Liver (tissue), 9 donors: ENCODE data around the gene SHQ1. TPM values are rescaled to one million over a fixed set of nuclear protein-coding genes. Genes with fewer than 3 reads are reported as not detected.

ENCODE experiments used
- DNase-seq: peaks from one replicate; pipeline ENCODE4 v3.0.0-alpha.2; 2017; ENCODE audit warnings: low spot score
- H3K27ac ChIP-seq, 2 donors: one replicate each; pipeline ENCODE4 v1.7.0; 2013; ENCODE audit warnings: inconsistent platforms in 2 of 2, low read length in 2 of 2, control low read depth in 1 of 2, low read depth in 1 of 2, mild to moderate bottlenecking in 1 of 2
- H3K27me3 ChIP-seq, 4 donors: one replicate each; pipeline versions ENCODE4 v1.6.1 to v1.7.0; 2013; ENCODE audit warnings: low read length in 3 of 4, inconsistent platforms in 1 of 4, mild to moderate bottlenecking in 1 of 4, moderate library complexity in 1 of 4; ENCODE audit not compliant: control insufficient read depth in 4 of 4, insufficient read depth in 4 of 4
- H3K36me3 ChIP-seq, 4 donors: one replicate each; pipeline versions ENCODE4 v1.6.1 to v1.7.0; 2013; ENCODE audit warnings: low read length in 3 of 4, mild to moderate bottlenecking in 3 of 4, low read depth in 1 of 4, moderate library complexity in 1 of 4; ENCODE audit not compliant: control insufficient read depth in 4 of 4, insufficient read depth in 3 of 4
- H3K4me1 ChIP-seq, 4 donors: one replicate each; pipeline versions ENCODE4 v1.6.1 to v1.7.0; 2013; ENCODE audit warnings: low read length in 3 of 4, mild to moderate bottlenecking in 3 of 4, moderate library complexity in 1 of 4; ENCODE audit not compliant: control insufficient read depth in 4 of 4, insufficient read depth in 4 of 4
- H3K4me3 ChIP-seq, 3 donors: one replicate each; pipeline versions ENCODE4 v1.6.1 to v1.7.0; 2013; ENCODE audit warnings: low read length in 3 of 3, control low read depth in 1 of 3, low read depth in 1 of 3, mild to moderate bottlenecking in 1 of 3
- H3K9ac ChIP-seq, 2 donors: one replicate each; pipeline ENCODE4 v1.7.0; 2013; ENCODE audit warnings: low read length in 2 of 2, mild to moderate bottlenecking in 2 of 2, moderate library complexity in 2 of 2, control low read depth in 1 of 2, low read depth in 1 of 2
- H3K9me3 ChIP-seq, 4 donors: one replicate each; pipeline versions ENCODE4 v1.6.1 to v1.7.0; 2013; ENCODE audit warnings: low read length in 3 of 4; ENCODE audit not compliant: control insufficient read depth in 4 of 4
- EGR1 ChIP-seq, 2 donors: IDR thresholded peaks; 2 replicates each; pipeline ENCODE4 v1.6.1; 2016 to 2018; ENCODE audit warnings: antibody characterized with exemption in 2 of 2, low read depth in 2 of 2
- FOXA1 ChIP-seq: IDR thresholded peaks from 2 replicates; pipeline ENCODE4 v1.6.1; 2016; ENCODE audit warnings: antibody characterized with exemption
- FOXA2 ChIP-seq: IDR thresholded peaks from 2 replicates; pipeline ENCODE4 v1.6.1; 2016; ENCODE audit warnings: antibody characterized with exemption
- GABPA ChIP-seq, 2 donors: IDR thresholded peaks in 1 of 2; conservative IDR thresholded peaks in 1 of 2; 2 replicates each; pipeline ENCODE4 v1.6.1; 2016; ENCODE audit warnings: antibody characterized with exemption in 2 of 2, mild to moderate bottlenecking in 1 of 2, moderate library complexity in 1 of 2
- HNF4A ChIP-seq, 2 donors: conservative IDR thresholded peaks; 2 replicates each; pipeline ENCODE4 v1.6.1; 2016; ENCODE audit warnings: antibody characterized with exemption in 2 of 2, mild to moderate bottlenecking in 2 of 2
- HNF4G ChIP-seq: IDR thresholded peaks from 2 replicates; pipeline ENCODE4 v1.6.1; 2016; ENCODE audit warnings: antibody characterized with exemption
- JUND ChIP-seq, 2 donors: IDR thresholded peaks; 2 replicates each; pipeline ENCODE4 v1.6.1; 2016; ENCODE audit warnings: antibody characterized with exemption in 2 of 2
- NR2F2 ChIP-seq: IDR thresholded peaks from 2 replicates; pipeline ENCODE4 v1.6.1; 2016; ENCODE audit warnings: antibody characterized with exemption
- RAD21 ChIP-seq, 2 donors: IDR thresholded peaks; 2 replicates each; pipeline ENCODE4 v1.6.1; 2016; ENCODE audit warnings: antibody characterized with exemption in 2 of 2, mild to moderate bottlenecking in 2 of 2
- RXRA ChIP-seq, 2 donors: IDR thresholded peaks; 2 replicates each; pipeline ENCODE4 v1.6.1; 2017 to 2018; ENCODE audit warnings: antibody characterized with exemption in 2 of 2, mild to moderate bottlenecking in 1 of 2
- TAF1 ChIP-seq: conservative IDR thresholded peaks from 2 replicates; pipeline ENCODE4 v1.6.1; 2016; ENCODE audit warnings: antibody characterized with exemption, mild to moderate bottlenecking
- YY1 ChIP-seq: IDR thresholded peaks from 2 replicates; pipeline ENCODE4 v1.6.1; 2016; ENCODE audit warnings: antibody characterized with exemption, mild to moderate bottlenecking
- polyA plus RNA-seq, 2 donors: library from polyadenylated mRNA; stranded (reverse) in 1 of 2; unstranded in 1 of 2; fragments of 200-250 nt in 1 of 2; fragments of >200 nt in 1 of 2; fragmentation: Nextera tagmentation in 1 of 2; extraction: Ambion mirVana in 1 of 2; gene quantifications; one replicate each; pipeline versions ENCODE4 v1.2.1 to v1.2.3, GENCODE V29; 2013 to 2015
- total RNA-seq, 2 donors: library from RNA; depleted of rRNA; stranded (reverse); fragments of >200 nt; gene quantifications; one replicate each; pipeline ENCODE4 v1.2.3, GENCODE V29; 2014
- TF ChIP-seq, protein P1 (sequence below): fragments of 150-350 bp; IDR thresholded peaks from 2 replicates; pipeline ENCODE4 v1.5.1; 2017; ENCODE audit warnings: improper control_type of control experiment, low read depth, low read length; ENCODE audit not compliant: missing input control
- TF ChIP-seq, protein P2 (sequence below): IDR thresholded peaks from 2 replicates; pipeline ENCODE4 v1.6.1; 2016; ENCODE audit warnings: antibody characterized with exemption
- TF ChIP-seq, protein P3 (sequence below): IDR thresholded peaks from 2 replicates; pipeline ENCODE4 v1.6.1; 2016; ENCODE audit warnings: antibody characterized with exemption, mild to moderate bottlenecking
- TF ChIP-seq, protein P4 (sequence below): IDR thresholded peaks from 2 replicates; pipeline ENCODE4 v1.6.1; 2016; ENCODE audit warnings: antibody characterized with exemption
- TF ChIP-seq, protein P5 (sequence below): IDR thresholded peaks from 2 replicates; pipeline ENCODE4 v1.6.1; 2016; ENCODE audit warnings: antibody characterized with exemption
- donor health status: healthy.
- donor health status: healthy.
- donor health status: healthy.
- donor health status: healthy.
- donor health status: healthy.

The SHQ1 gene
- total and polyA plus RNA-seq, 4 donors, result 4.3 to 9.6 (median 6.1) TPM

DNA sequence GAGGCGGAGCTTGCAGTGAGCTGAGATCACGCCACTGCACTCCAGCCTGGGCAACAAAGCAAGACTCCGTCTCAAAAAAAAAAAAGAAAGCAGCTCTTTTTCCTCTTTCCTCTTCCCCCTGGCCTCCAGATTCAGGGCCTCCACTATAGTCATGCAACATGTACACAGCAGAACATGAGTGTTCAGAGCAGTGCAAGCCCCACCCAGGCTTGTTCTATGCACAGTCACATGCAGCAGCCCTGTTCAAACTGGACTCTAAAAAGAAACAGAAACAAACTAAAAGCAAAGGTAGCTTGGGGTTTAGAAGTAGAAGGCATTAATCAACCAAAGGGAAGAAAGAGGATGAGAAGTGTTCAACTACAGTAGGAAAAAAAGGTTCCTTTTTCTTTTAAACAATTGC lies 11.8 kb downstream of the SHQ1 start (continued):
- TF ChIP-seq, protein P1, sequence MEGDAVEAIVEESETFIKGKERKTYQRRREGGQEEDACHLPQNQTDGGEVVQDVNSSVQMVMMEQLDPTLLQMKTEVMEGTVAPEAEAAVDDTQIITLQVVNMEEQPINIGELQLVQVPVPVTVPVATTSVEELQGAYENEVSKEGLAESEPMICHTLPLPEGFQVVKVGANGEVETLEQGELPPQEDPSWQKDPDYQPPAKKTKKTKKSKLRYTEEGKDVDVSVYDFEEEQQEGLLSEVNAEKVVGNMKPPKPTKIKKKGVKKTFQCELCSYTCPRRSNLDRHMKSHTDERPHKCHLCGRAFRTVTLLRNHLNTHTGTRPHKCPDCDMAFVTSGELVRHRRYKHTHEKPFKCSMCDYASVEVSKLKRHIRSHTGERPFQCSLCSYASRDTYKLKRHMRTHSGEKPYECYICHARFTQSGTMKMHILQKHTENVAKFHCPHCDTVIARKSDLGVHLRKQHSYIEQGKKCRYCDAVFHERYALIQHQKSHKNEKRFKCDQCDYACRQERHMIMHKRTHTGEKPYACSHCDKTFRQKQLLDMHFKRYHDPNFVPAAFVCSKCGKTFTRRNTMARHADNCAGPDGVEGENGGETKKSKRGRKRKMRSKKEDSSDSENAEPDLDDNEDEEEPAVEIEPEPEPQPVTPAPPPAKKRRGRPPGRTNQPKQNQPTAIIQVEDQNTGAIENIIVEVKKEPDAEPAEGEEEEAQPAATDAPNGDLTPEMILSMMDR, result no peak

DNA sequence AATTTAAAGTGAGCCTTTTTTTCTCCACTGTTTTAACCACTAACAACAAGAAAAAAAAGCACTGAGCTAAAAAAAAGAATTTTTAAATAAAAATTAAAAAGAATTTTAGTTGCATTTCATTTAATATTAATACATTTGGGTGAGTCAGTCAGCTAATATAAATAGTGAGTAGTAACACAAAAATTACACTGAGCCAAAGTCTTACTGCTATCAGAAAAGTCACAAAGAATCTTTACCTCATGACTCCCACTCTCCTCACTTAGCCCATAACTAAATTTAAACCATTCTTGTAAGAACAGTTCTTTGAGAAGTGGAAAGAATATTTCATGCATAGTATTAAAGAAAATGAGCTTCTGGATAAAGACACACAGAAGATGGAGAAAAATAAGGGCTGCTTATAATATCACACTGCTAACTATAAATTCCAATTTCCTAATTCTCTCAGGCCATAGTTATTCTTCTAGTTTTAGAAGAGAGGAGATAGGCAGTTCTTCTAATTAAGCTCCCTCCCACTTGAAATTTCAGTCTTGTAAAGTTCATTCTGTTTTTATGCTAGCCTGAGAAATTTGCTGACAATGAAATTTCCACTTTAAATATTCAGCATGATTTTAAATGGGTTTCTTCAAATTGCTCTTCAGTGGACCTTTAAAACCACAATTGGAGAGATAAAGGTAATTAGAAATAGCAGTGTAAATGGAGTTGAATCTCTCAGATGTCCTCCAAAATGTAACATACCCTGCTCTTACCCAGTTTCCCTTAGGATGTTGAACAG lies 17.6 kb downstream of the SHQ1 start:
- Histone ChIP-seq H3K27ac (no peak overlapping the region), H3K9ac (no peak overlapping the region), H3K4me3 (no peak overlapping the region), H3K27me3 (no peaks in the 10 kb centered on the region), H3K36me3 (peaks cover 0 to 5% (median 1%) of the 10 kb centered on the region in 4 donors), H3K4me1 (no peaks in the 10 kb centered on the region), H3K9me3 (no peaks in the 10 kb centered on the region)
- DNase-seq, result no peak
- TF ChIP-seq JUND (IDR thresholded peaks at IDR 0.05) (no peak), EGR1 (IDR thresholded peaks at IDR 0.05; ENCODE audit: low read depth in 2 of 2) (no peak), GABPA (IDR thresholded peaks at IDR 0.05 in 1 of 2, conservative IDR thresholded peaks at IDR 0.05 in 1 of 2) (no peak), HNF4A (conservative IDR thresholded peaks at IDR 0.05) (no peak), YY1 (no peak), NR2F2 (no peak), TAF1 (no peak), RAD21 (IDR thresholded peaks at IDR 0.05) (no peak), HNF4G (no peak), FOXA1 (no peak), RXRA (IDR thresholded peaks at IDR 0.05) (no peak), FOXA2 (no peak)
- TF ChIP-seq, protein P2, sequence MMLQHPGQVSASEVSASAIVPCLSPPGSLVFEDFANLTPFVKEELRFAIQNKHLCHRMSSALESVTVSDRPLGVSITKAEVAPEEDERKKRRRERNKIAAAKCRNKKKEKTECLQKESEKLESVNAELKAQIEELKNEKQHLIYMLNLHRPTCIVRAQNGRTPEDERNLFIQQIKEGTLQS, result no peak
- TF ChIP-seq, protein P3, sequence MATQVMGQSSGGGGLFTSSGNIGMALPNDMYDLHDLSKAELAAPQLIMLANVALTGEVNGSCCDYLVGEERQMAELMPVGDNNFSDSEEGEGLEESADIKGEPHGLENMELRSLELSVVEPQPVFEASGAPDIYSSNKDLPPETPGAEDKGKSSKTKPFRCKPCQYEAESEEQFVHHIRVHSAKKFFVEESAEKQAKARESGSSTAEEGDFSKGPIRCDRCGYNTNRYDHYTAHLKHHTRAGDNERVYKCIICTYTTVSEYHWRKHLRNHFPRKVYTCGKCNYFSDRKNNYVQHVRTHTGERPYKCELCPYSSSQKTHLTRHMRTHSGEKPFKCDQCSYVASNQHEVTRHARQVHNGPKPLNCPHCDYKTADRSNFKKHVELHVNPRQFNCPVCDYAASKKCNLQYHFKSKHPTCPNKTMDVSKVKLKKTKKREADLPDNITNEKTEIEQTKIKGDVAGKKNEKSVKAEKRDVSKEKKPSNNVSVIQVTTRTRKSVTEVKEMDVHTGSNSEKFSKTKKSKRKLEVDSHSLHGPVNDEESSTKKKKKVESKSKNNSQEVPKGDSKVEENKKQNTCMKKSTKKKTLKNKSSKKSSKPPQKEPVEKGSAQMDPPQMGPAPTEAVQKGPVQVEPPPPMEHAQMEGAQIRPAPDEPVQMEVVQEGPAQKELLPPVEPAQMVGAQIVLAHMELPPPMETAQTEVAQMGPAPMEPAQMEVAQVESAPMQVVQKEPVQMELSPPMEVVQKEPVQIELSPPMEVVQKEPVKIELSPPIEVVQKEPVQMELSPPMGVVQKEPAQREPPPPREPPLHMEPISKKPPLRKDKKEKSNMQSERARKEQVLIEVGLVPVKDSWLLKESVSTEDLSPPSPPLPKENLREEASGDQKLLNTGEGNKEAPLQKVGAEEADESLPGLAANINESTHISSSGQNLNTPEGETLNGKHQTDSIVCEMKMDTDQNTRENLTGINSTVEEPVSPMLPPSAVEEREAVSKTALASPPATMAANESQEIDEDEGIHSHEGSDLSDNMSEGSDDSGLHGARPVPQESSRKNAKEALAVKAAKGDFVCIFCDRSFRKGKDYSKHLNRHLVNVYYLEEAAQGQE, result no peak
- TF ChIP-seq, protein P1, result no peak
- TF ChIP-seq, protein P4, sequence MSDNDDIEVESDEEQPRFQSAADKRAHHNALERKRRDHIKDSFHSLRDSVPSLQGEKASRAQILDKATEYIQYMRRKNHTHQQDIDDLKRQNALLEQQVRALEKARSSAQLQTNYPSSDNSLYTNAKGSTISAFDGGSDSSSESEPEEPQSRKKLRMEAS, result no peak
- TF ChIP-seq, protein P5, sequence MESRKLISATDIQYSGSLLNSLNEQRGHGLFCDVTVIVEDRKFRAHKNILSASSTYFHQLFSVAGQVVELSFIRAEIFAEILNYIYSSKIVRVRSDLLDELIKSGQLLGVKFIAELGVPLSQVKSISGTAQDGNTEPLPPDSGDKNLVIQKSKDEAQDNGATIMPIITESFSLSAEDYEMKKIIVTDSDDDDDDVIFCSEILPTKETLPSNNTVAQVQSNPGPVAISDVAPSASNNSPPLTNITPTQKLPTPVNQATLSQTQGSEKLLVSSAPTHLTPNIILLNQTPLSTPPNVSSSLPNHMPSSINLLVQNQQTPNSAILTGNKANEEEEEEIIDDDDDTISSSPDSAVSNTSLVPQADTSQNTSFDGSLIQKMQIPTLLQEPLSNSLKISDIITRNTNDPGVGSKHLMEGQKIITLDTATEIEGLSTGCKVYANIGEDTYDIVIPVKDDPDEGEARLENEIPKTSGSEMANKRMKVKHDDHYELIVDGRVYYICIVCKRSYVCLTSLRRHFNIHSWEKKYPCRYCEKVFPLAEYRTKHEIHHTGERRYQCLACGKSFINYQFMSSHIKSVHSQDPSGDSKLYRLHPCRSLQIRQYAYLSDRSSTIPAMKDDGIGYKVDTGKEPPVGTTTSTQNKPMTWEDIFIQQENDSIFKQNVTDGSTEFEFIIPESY, result no peak
